ENCODE measurements around the gene SEMA3A. TPM values are rescaled to one million over a fixed set of nuclear protein-coding genes. Genes with fewer than 3 reads are reported as not detected.

SEMA3A gene
- total and polyA plus RNA-seq, 2 experiments from 2014 or later, result 24.5 to 48.4 TPM

DNA sequence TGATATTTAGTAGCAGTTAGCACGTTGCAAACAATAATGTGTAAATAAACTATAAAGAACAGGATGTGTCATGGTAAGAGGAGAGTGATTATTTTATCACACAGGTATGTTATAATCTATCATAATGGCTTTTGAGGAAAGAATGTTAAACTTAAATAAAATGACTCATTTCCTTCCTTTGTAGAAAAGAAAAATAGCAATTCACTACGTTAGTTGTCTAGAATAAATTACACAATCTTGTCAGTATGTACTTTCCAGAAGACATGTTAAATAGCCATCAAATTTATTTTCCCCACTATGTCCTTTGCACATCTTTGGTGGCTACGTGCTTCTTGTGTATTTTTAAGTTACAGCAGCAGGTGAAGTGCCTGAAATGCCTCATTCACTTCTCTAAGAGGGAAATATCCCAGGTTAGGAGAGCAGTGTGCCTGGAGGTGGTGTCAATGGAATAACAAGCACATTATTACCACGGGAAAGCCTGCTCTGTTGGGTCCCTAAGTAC is 133.8 kb downstream of the SEMA3A start:
- no peaks in the 10 kb centered on the region for H3K9me2 ChIP-seq (ENCODE audit: insufficient read depth)
- peak; percentile 25 for DNase-seq
- TF ChIP-seq EZH2 (IDR thresholded peaks at IDR 0.05; ENCODE audit: insufficient read depth, poor library complexity, severe bottlenecking), result no peak
- TF ChIP-seq EZH2phosphoT487 (IDR thresholded peaks at IDR 0.05; ENCODE audit: insufficient read depth, low read depth), result no peak
- no peak overlapping the region for H2AFZ ChIP-seq
- no peaks in the 10 kb centered on the region for H3K36me3 ChIP-seq (ENCODE audit: low read depth)
- H3K4me1 ChIP-seq (ENCODE audit: insufficient read depth), result peaks cover 28% of the 10 kb centered on the region
- no peaks in the 10 kb centered on the region for H4K20me1 ChIP-seq (ENCODE audit: insufficient read depth)
- peak overlapping the region; percentile 14 for H3K4me2 ChIP-seq (ENCODE audit: unreplicated experiment)
- H3K4me3 ChIP-seq, result no peak overlapping the region
- no peaks in the 10 kb centered on the region for H3K79me2 ChIP-seq (ENCODE audit: insufficient read depth)
- no peaks in the 10 kb centered on the region for H3K9me3 ChIP-seq (ENCODE audit: low read depth)
- H3K27me3 ChIP-seq (replicated peaks; ENCODE audit: insufficient read depth), result no peaks in the 10 kb centered on the region
- no peak overlapping the region for H3K27ac ChIP-seq
- no peaks in the 10 kb centered on the region for H3F3A ChIP-seq (ENCODE audit: insufficient read depth)
- in situ Hi-C loops (cut with MboI), result no loop called here
- H3K9ac ChIP-seq, result no peak overlapping the region
- WGBS, 2 experiments (ENCODE audit: low coverage in 1 of 2, low lambda C conversion rate in 2 of 2, missing lambda C conversion rate in 2 of 2), result 49 to 50% methylated on average over 4 of the region's 4 CpGs

DNA sequence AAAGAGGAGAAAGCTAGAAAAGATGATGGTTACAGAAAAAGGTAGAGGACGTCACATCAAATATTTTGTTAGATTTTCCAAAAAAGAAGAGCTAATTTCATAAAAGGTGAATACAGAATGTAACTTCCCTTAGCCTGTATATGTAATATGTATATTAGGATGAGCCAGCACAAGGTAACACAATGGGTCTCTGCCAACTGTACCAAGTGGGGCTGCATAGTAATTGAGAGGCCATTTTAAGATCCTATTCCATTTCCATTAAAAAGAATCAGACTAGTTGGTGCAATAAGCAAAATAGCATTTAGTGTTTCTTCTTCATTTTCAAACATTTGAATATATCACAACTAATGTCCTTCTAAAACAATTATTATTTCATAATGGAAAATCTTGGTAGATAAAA is 134.6 kb downstream of the SEMA3A start:
- Histone ChIP-seq H3K27ac (no peak overlapping the region), H3K27me3 (replicated peaks; ENCODE audit: insufficient read depth) (no peaks in the 10 kb centered on the region), H3K4me2 (ENCODE audit: unreplicated experiment) (no peak overlapping the region), H3K9me2 (ENCODE audit: insufficient read depth) (no peaks in the 10 kb centered on the region), H4K20me1 (ENCODE audit: insufficient read depth) (no peaks in the 10 kb centered on the region), H3K36me3 (ENCODE audit: low read depth) (no peaks in the 10 kb centered on the region), H2AFZ (no peak overlapping the region), H3K9me3 (ENCODE audit: low read depth) (no peaks in the 10 kb centered on the region), H3K9ac (no peak overlapping the region), H3F3A (ENCODE audit: insufficient read depth) (no peaks in the 10 kb centered on the region), H3K79me2 (ENCODE audit: insufficient read depth) (no peaks in the 10 kb centered on the region), H3K4me3 (no peak overlapping the region), H3K4me1 (ENCODE audit: insufficient read depth) (peaks cover 28% of the 10 kb centered on the region)
- in situ Hi-C loops (cut with MboI), result no loop called here
- no peak for DNase-seq
- TF ChIP-seq EZH2phosphoT487 (IDR thresholded peaks at IDR 0.05; ENCODE audit: insufficient read depth, low read depth), result no peak
- no peak for TF ChIP-seq EZH2 (IDR thresholded peaks at IDR 0.05; ENCODE audit: insufficient read depth, poor library complexity, severe bottlenecking)
- 93 to 96% methylated on average over 1 of the region's 1 CpG for WGBS, 2 experiments (ENCODE audit: low coverage in 1 of 2, low lambda C conversion rate in 2 of 2, missing lambda C conversion rate in 2 of 2)

DNA sequence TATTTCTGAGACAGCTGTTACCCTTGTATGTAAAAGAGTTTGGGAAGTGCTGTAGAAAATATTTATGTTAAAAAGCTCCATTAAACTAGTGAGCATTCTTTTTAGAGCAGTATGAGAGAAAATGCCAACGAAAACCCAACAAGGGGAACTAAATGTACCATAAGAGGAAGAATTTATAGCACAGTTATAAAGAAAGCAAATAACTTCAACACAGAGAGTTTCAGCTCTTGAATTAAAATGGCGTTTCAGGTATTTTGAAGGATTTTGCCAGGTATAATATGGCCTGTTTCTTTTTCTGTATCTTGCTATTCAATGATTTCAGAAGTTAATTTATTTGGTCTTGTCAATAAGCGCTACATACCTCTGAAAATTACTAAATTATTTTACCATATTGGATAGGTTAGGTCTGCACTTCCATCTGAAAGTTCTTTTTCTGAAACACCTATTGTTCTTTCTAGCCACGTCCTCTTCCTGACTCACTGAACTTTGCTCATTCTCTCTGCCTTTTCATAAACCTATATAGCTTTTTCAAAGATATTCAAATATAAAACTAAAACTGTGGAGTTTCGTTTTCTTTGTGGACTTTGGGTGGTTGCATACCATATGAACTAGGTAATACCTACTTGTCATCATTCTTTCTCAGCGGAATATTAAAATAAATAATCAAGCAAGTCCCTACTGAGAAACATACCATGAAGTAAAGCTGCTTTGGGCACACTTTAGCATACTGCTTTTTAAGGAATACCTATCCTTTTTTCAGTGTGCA is 136.1 kb downstream of the SEMA3A start:
- in situ Hi-C loops (cut with MboI), result no loop called here
- Histone ChIP-seq H3K36me3 (ENCODE audit: low read depth) (no peaks in the 10 kb centered on the region), H3K9ac (no peak overlapping the region), H2AFZ (peak overlapping the region; percentile 22; the same call in 1 of the 2 replicates), H3K27ac (no peak overlapping the region), H3F3A (ENCODE audit: insufficient read depth) (no peaks in the 10 kb centered on the region), H4K20me1 (ENCODE audit: insufficient read depth) (no peaks in the 10 kb centered on the region), H3K4me1 (ENCODE audit: insufficient read depth) (peaks cover 28% of the 10 kb centered on the region), H3K79me2 (ENCODE audit: insufficient read depth) (no peaks in the 10 kb centered on the region), H3K9me2 (ENCODE audit: insufficient read depth) (no peaks in the 10 kb centered on the region), H3K27me3 (replicated peaks; ENCODE audit: insufficient read depth) (no peaks in the 10 kb centered on the region), H3K4me2 (ENCODE audit: unreplicated experiment) (no peak overlapping the region), H3K4me3 (no peak overlapping the region), H3K9me3 (ENCODE audit: low read depth) (no peaks in the 10 kb centered on the region)
- peak; percentile 4 for DNase-seq
- TF ChIP-seq EZH2phosphoT487 (IDR thresholded peaks at IDR 0.05; ENCODE audit: insufficient read depth, low read depth) (no peak), EZH2 (IDR thresholded peaks at IDR 0.05; ENCODE audit: insufficient read depth, poor library complexity, severe bottlenecking) (no peak)
- 80 to 84% methylated on average over 6 of the region's 6 CpGs for whole genome bisulfite sequencing, 2 experiments (ENCODE audit: low coverage in 1 of 2, low lambda C conversion rate in 2 of 2, missing lambda C conversion rate in 2 of 2)

DNA sequence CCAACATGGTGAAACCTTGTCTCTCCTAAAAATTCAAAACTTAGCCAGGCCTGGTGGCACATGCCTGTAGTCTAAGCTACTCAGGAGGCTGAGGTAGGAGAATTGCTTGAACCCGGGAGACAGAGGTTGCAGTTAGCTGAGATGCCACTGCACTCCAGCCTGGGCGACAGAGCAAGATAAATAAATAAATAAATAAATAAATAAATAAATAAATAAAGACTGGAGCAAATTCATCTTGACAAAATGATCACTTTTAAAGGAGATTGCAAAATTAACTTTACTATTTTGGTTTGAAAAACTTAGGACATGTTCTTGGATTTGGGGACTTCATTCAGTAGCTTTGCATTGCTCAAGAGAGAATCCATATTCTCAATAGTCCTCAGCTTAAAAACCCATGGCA is 137.0 kb downstream of the SEMA3A start:
- Histone ChIP-seq H3K27me3 (replicated peaks; ENCODE audit: insufficient read depth) (no peaks in the 10 kb centered on the region), H3K9me2 (ENCODE audit: insufficient read depth) (no peaks in the 10 kb centered on the region), H3K9me3 (ENCODE audit: low read depth) (no peaks in the 10 kb centered on the region), H3F3A (ENCODE audit: insufficient read depth) (no peaks in the 10 kb centered on the region), H2AFZ (no peak overlapping the region), H3K4me3 (no peak overlapping the region), H3K4me2 (ENCODE audit: unreplicated experiment) (no peak overlapping the region), H3K79me2 (ENCODE audit: insufficient read depth) (no peaks in the 10 kb centered on the region), H3K36me3 (ENCODE audit: low read depth) (no peaks in the 10 kb centered on the region), H3K27ac (no peak overlapping the region), H4K20me1 (ENCODE audit: insufficient read depth) (no peaks in the 10 kb centered on the region), H3K4me1 (ENCODE audit: insufficient read depth) (peaks cover 28% of the 10 kb centered on the region), H3K9ac (no peak overlapping the region)
- 73 to 79% methylated on average over 2 of the region's 2 CpGs for WGBS, 2 experiments (ENCODE audit: low coverage in 1 of 2, low lambda C conversion rate in 2 of 2, missing lambda C conversion rate in 2 of 2)
- TF ChIP-seq EZH2phosphoT487 (IDR thresholded peaks at IDR 0.05; ENCODE audit: insufficient read depth, low read depth) (no peak), EZH2 (IDR thresholded peaks at IDR 0.05; ENCODE audit: insufficient read depth, poor library complexity, severe bottlenecking) (no peak)
- DNase-seq, result no peak
- in situ Hi-C loops (cut with MboI), result no loop called here

Measured in GM23248 (cell line).